Measurements from ENCODE around the gene MPPED2. TPM values are rescaled to one million over a fixed set of nuclear protein-coding genes. Genes with fewer than 3 reads are reported as not detected.

The MPPED2 gene
- total RNA-seq, 1 donor from 2014 or later, result 50.2 TPM

GRCh38 chr11:30395751-30396150, 190.4 kb downstream of the MPPED2 start:
- Mint-ChIP-seq H3K27me3 (ENCODE audit: unreplicated experiment) (no peaks in the 10 kb centered on the region), H3K36me3 (ENCODE audit: low read depth, unreplicated experiment) (no peaks in the 10 kb centered on the region), H3K9me3 (ENCODE audit: unreplicated experiment) (no peaks in the 10 kb centered on the region), H3K4me1 (ENCODE audit: unreplicated experiment) (peaks cover 5% of the 10 kb centered on the region), H3K27ac (ENCODE audit: unreplicated experiment) (no peak overlapping the region), H3K4me3 (ENCODE audit: unreplicated experiment) (no peak overlapping the region)
- no peak for TF ChIP-seq CTCF (IDR thresholded peaks at IDR 0.05; ENCODE audit: unreplicated experiment)
- no peak for DNase-seq (ENCODE audit: low spot score)

GRCh38 chr11:30393012-30393411, 193.1 kb downstream of the MPPED2 start:
- Mint-ChIP-seq H3K9me3 (ENCODE audit: unreplicated experiment) (no peaks in the 10 kb centered on the region), H3K4me1 (ENCODE audit: unreplicated experiment) (peaks cover 15% of the 10 kb centered on the region), H3K27me3 (ENCODE audit: unreplicated experiment) (peaks cover 6% of the 10 kb centered on the region), H3K36me3 (ENCODE audit: low read depth, unreplicated experiment) (no peaks in the 10 kb centered on the region), H3K27ac (ENCODE audit: unreplicated experiment) (no peak overlapping the region), H3K4me3 (ENCODE audit: unreplicated experiment) (no peak overlapping the region)
- DNase-seq (ENCODE audit: low spot score), result no peak
- no peak for TF ChIP-seq CTCF (IDR thresholded peaks at IDR 0.05; ENCODE audit: unreplicated experiment)

- Mint-ChIP-seq H3K4me3 (ENCODE audit: unreplicated experiment) (no peak overlapping the region), H3K27ac (ENCODE audit: unreplicated experiment) (no peak overlapping the region), H3K9me3 (ENCODE audit: unreplicated experiment) (no peaks in the 10 kb centered on the region), H3K36me3 (ENCODE audit: low read depth, unreplicated experiment) (no peaks in the 10 kb centered on the region), H3K27me3 (ENCODE audit: unreplicated experiment) (peaks cover 6% of the 10 kb centered on the region), H3K4me1 (ENCODE audit: unreplicated experiment) (peaks cover 22% of the 10 kb centered on the region)
- TF ChIP-seq CTCF (IDR thresholded peaks at IDR 0.05; ENCODE audit: unreplicated experiment), result no peak
- no peak for DNase-seq (ENCODE audit: low spot score)
These were observed 193.8 kb downstream of the MPPED2 start for GRCh38 chr11:30392221-30392784.

GRCh38 chr11:30388957-30389356, 197.2 kb downstream of the MPPED2 start:
- Mint-ChIP-seq H3K27ac (ENCODE audit: unreplicated experiment) (peak overlapping the region; percentile 55), H3K4me1 (ENCODE audit: unreplicated experiment) (peaks cover 27% of the 10 kb centered on the region), H3K27me3 (ENCODE audit: unreplicated experiment) (peaks cover 12% of the 10 kb centered on the region), H3K9me3 (ENCODE audit: unreplicated experiment) (no peaks in the 10 kb centered on the region), H3K36me3 (ENCODE audit: low read depth, unreplicated experiment) (peaks cover 11% of the 10 kb centered on the region), H3K4me3 (ENCODE audit: unreplicated experiment) (no peak overlapping the region)
- no peak for TF ChIP-seq CTCF (IDR thresholded peaks at IDR 0.05; ENCODE audit: unreplicated experiment)
- no peak for DNase-seq (ENCODE audit: low spot score)

GRCh38 chr11:30387891-30388861, 198.0 kb downstream of the MPPED2 start:
- Mint-ChIP-seq H3K9me3 (ENCODE audit: unreplicated experiment) (no peaks in the 10 kb centered on the region), H3K4me1 (ENCODE audit: unreplicated experiment) (peaks cover 26% of the 10 kb centered on the region)

More at GRCh38 chr11:30387891-30388861, 198.0 kb downstream of the MPPED2 start:
- H3K27me3 Mint-ChIP-seq (ENCODE audit: unreplicated experiment), result peaks cover 12% of the 10 kb centered on the region
- TF ChIP-seq CTCF (IDR thresholded peaks at IDR 0.05; ENCODE audit: unreplicated experiment), result no peak
- peak; percentile 16 for DNase-seq (ENCODE audit: low spot score)
- peak overlapping the region; percentile 55 for H3K27ac Mint-ChIP-seq (ENCODE audit: unreplicated experiment)
- H3K36me3 Mint-ChIP-seq (ENCODE audit: low read depth, unreplicated experiment), result peaks cover 11% of the 10 kb centered on the region
- H3K4me3 Mint-ChIP-seq (ENCODE audit: unreplicated experiment), result no peak overlapping the region

All from endothelial cell (in vitro differentiated cells).